ENCODE data around the gene RNF4.

RNF4 gene

GRCh38 chr4:2451036-2451520 is 17.8 kb upstream of the RNF4 start:
- TF ChIP-seq YY1 (IDR thresholded peaks at IDR 0.05; ENCODE audit: insufficient read depth, insufficient read length) (no peak), SUZ12 (IDR thresholded peaks at IDR 0.05; ENCODE audit: extremely low read depth, insufficient read depth, insufficient read length) (no peak), ZNF274 (IDR thresholded peaks at IDR 0.05; ENCODE audit: low read depth, low read length) (no peak)
- no peak for DNase-seq (ENCODE audit: low read depth, low spot score)
- no peaks in the 10 kb centered on the region for H3K9me3 ChIP-seq (ENCODE audit: insufficient read depth, low read length)

GRCh38 chr4:2451821-2452785 is 16.8 kb upstream of the RNF4 start:
- no peaks in the 10 kb centered on the region for H3K4me1 ChIP-seq (ENCODE audit: insufficient read depth, insufficient read length)
- H3K9me3 ChIP-seq (ENCODE audit: insufficient read depth, low read length): no peaks in the 10 kb centered on the region
- DNase-seq (ENCODE audit: low read depth, low spot score): no peak
- H3K9ac ChIP-seq (ENCODE audit: insufficient read length, low read depth): no peak overlapping the region
- H3K36me3 ChIP-seq (ENCODE audit: insufficient read depth, insufficient read length, low read length): no peaks in the 10 kb centered on the region
- H3K27me3 ChIP-seq (ENCODE audit: insufficient read depth, insufficient read length): peaks cover 13% of the 10 kb centered on the region
- H3K4me3 ChIP-seq (ENCODE audit: insufficient read length, low read depth): no peak overlapping the region
- TF ChIP-seq ZNF274 (IDR thresholded peaks at IDR 0.05; ENCODE audit: low read depth, low read length): no peak
- no peak for TF ChIP-seq SUZ12 (IDR thresholded peaks at IDR 0.05; ENCODE audit: extremely low read depth, insufficient read depth, insufficient read length)
- no peak for TF ChIP-seq YY1 (IDR thresholded peaks at IDR 0.05; ENCODE audit: insufficient read depth, insufficient read length)

More at GRCh38 chr4:2451036-2451520, 17.8 kb upstream of the RNF4 start:
- Histone ChIP-seq H3K4me3 (ENCODE audit: insufficient read length, low read depth) (no peak overlapping the region), H3K27me3 (ENCODE audit: insufficient read depth, insufficient read length) (peaks cover 13% of the 10 kb centered on the region), H3K9ac (ENCODE audit: insufficient read length, low read depth) (no peak overlapping the region), H3K4me1 (ENCODE audit: insufficient read depth, insufficient read length) (no peaks in the 10 kb centered on the region), H3K36me3 (ENCODE audit: insufficient read depth, insufficient read length, low read length) (no peaks in the 10 kb centered on the region)

GRCh38 chr4:2457481-2458295 is 11.2 kb upstream of the RNF4 start:
- no peaks in the 10 kb centered on the region for H3K9me3 ChIP-seq (ENCODE audit: insufficient read depth, low read length)
- H3K9ac ChIP-seq (ENCODE audit: insufficient read length, low read depth): peak overlapping the region; percentile 3
- no peak for DNase-seq (ENCODE audit: low read depth, low spot score)
- H3K36me3 ChIP-seq (ENCODE audit: insufficient read depth, insufficient read length, low read length): no peaks in the 10 kb centered on the region
- TF ChIP-seq SUZ12 (IDR thresholded peaks at IDR 0.05; ENCODE audit: extremely low read depth, insufficient read depth, insufficient read length) (no peak), ZNF274 (IDR thresholded peaks at IDR 0.05; ENCODE audit: low read depth, low read length) (no peak), YY1 (IDR thresholded peaks at IDR 0.05; ENCODE audit: insufficient read depth, insufficient read length) (no peak)
- H3K27me3 ChIP-seq (ENCODE audit: insufficient read depth, insufficient read length): peaks cover 14% of the 10 kb centered on the region
- H3K4me1 ChIP-seq (ENCODE audit: insufficient read depth, insufficient read length): peaks cover 12% of the 10 kb centered on the region
- H3K4me3 ChIP-seq (ENCODE audit: insufficient read length, low read depth): no peak overlapping the region

- H3K36me3 ChIP-seq (ENCODE audit: insufficient read depth, insufficient read length, low read length): no peaks in the 10 kb centered on the region
- H3K9me3 ChIP-seq (ENCODE audit: insufficient read depth, low read length): no peaks in the 10 kb centered on the region
- H3K27me3 ChIP-seq (ENCODE audit: insufficient read depth, insufficient read length): peaks cover 21% of the 10 kb centered on the region
- no peak overlapping the region for H3K4me3 ChIP-seq (ENCODE audit: insufficient read length, low read depth)
- H3K4me1 ChIP-seq (ENCODE audit: insufficient read depth, insufficient read length): peaks cover 16% of the 10 kb centered on the region
- DNase-seq (ENCODE audit: low read depth, low spot score): no peak
- no peak overlapping the region for H3K9ac ChIP-seq (ENCODE audit: insufficient read length, low read depth)
- TF ChIP-seq ZNF274 (IDR thresholded peaks at IDR 0.05; ENCODE audit: low read depth, low read length) (no peak), YY1 (IDR thresholded peaks at IDR 0.05; ENCODE audit: insufficient read depth, insufficient read length) (no peak)
These were observed 10.1 kb upstream of the RNF4 start for GRCh38 chr4:2458546-2459491.

- H3K36me3 ChIP-seq (ENCODE audit: insufficient read depth, insufficient read length, low read length): peaks cover 2% of the 10 kb centered on the region
- no peaks in the 10 kb centered on the region for H3K9me3 ChIP-seq (ENCODE audit: insufficient read depth, low read length)
- DNase-seq (ENCODE audit: low read depth, low spot score): no peak
- peaks cover 16% of the 10 kb centered on the region for H3K4me1 ChIP-seq (ENCODE audit: insufficient read depth, insufficient read length)
- peaks cover 25% of the 10 kb centered on the region for H3K27me3 ChIP-seq (ENCODE audit: insufficient read depth, insufficient read length)
- no peak overlapping the region for H3K9ac ChIP-seq (ENCODE audit: insufficient read length, low read depth)
- TF ChIP-seq SUZ12 (IDR thresholded peaks at IDR 0.05; ENCODE audit: extremely low read depth, insufficient read depth, insufficient read length) (no peak), ZNF274 (IDR thresholded peaks at IDR 0.05; ENCODE audit: low read depth, low read length) (no peak), YY1 (IDR thresholded peaks at IDR 0.05; ENCODE audit: insufficient read depth, insufficient read length) (no peak)
- H3K4me3 ChIP-seq (ENCODE audit: insufficient read length, low read depth): no peak overlapping the region
These were observed 9.1 kb upstream of the RNF4 start for GRCh38 chr4:2459589-2460349.
